Activated CD8-positive, alpha-beta memory T cell treated with anti-CD3 and anti-CD28 coated beads for 24 hours (primary cell): ENCODE measurements around the gene BTBD16.

ENCODE experiments used
- DNase-seq: peaks from one replicate; pipeline ENCODE4 v3.0.0-alpha.2; 2020

The BTBD16 gene

DNA sequence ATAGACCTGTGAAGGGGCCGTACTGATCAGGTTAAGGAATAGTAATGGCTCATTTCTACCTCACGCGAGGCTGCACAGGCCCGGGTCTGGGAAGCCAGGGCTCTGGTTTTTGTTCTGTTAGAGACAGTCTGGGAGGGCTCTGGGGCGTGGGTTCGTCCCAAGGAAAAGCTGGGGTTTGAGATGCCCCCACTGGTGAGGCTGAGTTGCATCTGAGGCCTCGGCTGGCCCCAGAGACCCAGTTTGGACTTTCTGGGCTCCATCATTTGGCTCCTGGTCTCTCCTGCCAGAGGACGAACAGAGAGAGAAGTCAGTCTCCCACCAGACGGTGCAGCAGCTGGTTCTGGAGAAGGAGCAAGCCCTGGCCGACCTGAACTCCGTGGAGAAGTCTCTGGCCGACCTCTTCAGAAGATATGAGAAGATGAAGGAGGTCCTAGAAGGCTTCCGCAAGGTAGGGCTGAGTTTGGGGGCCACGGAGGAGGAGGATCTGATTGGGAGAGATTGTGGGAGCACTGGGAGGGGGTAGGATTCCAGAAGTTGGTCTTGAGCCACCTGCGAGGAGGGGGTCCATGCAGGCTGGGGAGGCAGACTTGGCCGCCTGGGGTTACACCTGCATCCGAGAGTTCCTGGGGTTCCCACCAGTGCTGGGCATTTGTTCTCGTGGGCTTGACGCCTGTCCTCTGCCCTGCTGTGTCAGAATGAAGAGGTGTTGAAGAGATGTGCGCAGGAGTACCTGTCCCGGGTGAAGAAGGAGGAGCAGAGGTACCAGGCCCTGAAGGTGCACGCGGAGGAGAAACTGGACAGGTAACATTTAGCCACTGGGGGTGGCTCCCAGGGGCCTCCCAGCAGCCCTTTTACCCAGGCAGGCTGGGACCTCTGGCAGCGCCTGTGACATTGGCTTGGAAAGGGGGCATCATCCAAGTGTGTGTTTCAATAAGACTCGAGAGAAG, 22.5 kb upstream of the BTBD16 start:
- DNase-seq, result no peak

DNA sequence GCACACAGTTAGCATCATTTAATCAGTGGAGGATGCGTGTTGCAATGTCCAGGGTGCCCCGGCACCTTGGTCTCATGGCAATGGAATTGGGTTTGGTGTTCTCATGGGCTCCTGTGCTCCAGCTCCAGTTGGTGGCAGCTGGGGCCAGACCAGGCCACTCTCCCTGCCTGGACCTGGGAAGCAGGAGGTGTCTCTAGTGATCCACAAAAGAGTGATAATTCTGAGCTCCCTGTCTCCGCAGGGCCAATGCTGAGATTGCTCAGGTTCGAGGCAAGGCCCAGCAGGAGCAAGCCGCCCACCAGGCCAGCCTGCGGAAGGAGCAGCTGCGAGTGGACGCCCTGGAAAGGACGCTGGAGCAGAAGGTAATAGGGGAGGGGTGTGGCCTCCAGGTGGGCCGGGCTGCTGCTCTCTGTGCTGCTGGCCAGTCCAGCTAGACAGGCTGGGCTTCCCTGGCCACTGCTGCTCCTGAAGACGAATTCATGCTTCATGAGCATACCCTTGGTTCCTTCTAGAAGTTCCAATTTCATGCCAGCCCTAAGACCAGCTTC, 21.7 kb upstream of the BTBD16 start:
- no peak for DNase-seq

- DNase-seq, result no peak
These were observed 20.9 kb upstream of the BTBD16 start for GRCh38 chr10:122249991-122250750.

- DNase-seq, result no peak
These were observed 19.4 kb upstream of the BTBD16 start for GRCh38 chr10:122251459-122252255.

DNA sequence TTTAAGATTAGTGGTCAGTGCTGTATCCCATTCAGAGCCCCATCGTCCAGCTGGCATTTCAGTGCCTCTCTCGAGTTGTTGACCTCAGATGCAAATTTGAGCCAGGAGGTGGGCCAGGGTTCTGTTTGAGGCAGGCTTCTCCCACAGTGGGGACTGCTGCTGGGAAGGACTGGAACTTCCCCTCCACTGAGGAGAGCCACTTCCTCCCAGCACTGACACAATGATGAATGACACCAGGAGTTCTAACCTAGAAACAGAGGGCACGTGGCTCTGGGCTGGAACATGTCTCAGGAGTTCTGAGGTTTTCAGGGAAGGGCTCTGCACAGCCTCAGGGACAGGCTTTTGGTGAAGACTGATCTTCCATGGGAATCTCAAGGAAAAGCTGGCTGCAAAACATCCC, 18.3 kb upstream of the BTBD16 start:
- no peak for DNase-seq

GRCh38 chr10:122253605-122254004, 17.5 kb upstream of the BTBD16 start:
- no peak for DNase-seq

DNA sequence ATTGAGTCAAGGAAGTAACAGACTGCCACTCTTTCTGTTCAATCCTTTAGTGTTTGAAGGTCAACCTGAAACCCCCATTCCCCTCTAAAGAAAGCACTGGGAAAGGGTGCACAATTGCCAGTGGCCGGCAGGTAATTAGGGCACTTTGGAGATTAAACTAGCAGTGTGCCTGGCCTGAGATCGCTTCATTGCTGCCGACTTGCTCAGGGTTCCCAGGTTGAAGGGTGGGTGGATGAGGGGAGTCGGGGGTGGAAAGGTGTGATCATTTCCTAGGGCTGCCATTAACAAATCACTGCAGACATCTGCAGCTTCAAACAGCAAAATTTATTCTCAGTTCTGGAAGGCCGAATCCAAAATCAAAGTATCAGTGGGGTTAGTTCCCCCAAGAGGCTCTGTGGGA, 16.3 kb upstream of the BTBD16 start:
- no peak for DNase-seq

- DNase-seq, result no peak
These were observed 15.4 kb upstream of the BTBD16 start for GRCh38 chr10:122255509-122256301.

DNA sequence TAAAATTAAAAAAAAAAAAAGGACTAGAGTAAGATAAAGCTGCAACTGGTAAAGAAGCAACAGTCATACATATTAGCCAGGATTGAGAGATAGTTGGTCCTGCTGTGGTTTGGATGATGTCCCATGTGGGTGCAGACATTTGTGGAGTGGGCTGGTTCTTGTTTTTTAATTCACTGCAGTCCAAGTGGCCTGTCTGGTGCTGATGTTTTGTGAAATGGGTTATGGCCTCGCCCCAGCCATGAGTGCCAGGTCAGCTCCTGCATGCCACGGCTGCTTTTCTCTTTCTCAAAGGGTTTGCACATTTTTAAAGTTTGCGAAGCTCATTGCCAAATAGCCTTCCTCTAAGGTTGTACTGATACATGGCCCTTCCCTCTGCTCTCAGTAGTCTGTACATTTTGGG, 14.1 kb upstream of the BTBD16 start:
- DNase-seq, result no peak

DNA sequence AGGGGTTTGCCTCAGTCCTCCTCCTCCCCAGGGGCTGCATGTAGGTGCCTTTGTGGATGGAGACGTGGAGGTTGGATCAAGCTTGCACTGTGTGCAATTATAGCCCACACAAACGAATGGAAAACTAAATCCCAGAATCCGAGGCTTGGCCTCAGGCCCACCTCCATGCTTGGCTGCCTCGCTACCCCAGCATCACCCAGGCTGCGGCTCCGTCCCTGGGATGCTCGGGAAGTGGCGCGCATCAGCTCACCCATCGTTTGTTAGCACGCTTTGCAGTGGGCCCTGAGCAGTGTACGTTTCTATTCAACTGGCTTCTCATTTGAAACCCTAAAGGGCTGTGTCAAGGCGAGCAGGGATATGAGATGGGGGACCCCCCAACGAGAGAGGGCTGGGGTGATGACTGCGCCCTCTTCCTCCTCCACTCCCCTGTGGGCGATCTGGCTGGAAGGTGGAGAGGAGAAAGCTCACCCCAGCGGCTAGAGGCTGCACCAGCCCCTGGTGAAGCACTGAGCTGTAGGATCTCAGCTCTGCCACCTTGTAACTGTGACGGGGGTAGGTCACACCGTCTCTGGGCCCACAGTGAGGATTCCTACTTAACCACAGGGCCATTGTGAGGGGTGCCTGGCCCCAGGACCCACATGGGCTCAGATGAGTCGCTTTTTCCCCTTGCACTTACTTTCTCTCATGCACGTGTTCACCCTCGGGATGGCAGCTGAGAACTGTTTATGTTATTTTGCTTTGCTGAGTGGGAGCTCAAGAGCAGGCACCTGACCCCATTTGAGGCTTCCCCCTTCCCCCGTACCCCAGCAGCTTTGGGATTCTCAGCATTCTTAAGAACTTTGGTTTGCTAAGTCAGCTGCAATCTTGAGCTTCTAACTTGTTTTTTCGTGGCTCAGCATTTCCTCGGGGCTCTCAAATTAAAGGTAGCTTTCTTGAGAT, 12.7 kb upstream of the BTBD16 start:
- DNase-seq, result no peak

DNA sequence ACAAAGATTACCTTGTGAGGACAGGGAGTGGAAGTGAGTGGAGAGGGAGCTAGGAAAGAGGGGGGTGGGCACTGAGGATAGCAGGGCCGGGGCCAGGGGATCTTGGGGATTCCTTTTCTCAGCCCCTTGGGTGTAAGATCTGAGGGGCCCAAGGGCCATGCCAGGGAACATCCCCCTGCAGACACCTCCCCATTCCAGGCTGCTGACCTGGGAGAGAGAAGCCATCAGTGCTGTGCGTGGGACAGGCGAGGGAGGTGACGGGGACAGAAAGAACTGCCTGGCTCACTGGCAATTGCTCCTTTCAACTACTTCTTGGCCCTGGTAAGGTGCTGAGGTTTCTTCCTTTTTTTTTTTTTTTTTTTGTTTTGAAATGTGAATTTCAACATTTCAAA, 12.0 kb upstream of the BTBD16 start:
- DNase-seq, result no peak

DNA sequence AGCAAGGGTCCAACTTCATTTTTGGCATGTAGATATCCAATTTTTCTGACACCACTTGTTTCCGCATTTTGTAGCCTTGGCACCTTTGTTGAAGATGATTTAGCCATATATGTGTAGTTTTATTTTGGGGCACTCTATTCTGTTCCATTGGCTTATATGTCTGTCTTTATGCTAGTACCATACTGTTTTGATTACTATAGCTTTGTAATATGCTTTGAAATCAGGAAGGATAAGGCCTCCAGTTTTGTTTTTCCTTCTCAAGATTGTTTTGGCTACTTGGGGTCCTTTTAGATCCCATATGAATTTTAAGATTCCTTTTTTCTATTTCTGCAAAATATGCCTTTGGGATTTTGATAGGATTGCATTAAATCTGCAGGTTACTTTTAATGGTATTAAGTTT, 9.5 kb upstream of the BTBD16 start:
- no peak for DNase-seq

GRCh38 chr10:122263971-122264370, 7.1 kb upstream of the BTBD16 start:
- no peak for DNase-seq

- no peak for DNase-seq
These were observed 6.7 kb upstream of the BTBD16 start for GRCh38 chr10:122264436-122264835.

GRCh38 chr10:122264931-122265330, 6.2 kb upstream of the BTBD16 start:
- DNase-seq, result no peak

GRCh38 chr10:122265896-122266295, 5.2 kb upstream of the BTBD16 start:
- DNase-seq, result no peak

GRCh38 chr10:122267849-122268737, 3.0 kb upstream of the BTBD16 start:
- peak; percentile 73 for DNase-seq

DNA sequence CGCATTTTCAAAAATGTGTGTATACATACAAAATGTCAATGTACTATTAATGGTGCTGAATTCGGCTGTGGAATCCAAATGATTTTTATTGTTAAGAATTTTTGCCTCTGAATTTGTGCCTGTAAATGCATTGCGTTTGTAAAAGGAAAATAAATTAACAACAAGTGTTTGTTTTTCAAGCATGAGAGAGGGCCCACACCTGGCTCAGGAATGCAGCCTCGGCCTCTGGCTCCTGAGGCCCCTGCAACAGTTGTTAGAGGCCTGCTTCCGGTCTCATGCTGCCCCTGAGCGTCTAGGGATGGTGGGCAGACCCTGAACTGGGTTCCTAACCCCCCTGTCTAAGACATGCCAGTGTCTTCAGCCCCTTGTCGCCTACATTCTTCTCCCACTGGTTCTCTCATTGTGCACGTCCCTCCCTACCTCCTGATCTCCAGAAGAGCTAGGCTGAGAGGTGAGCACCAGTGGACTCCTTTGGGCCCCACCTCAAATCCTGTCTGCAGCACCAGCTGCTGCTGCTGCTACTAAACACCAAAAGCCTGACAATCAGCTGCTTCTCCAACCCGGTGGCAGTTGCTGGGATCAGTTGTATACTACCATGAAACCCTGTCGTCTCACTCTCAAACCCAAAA, 1.9 kb upstream of the BTBD16 start:
- DNase-seq, result no peak

- no peak for DNase-seq
These were observed 3.0 kb downstream of the BTBD16 start for GRCh38 chr10:122273966-122274545.
